Activated T-helper 1 cell treated with anti-CD3 and anti-CD28 coated beads, Interleukin-12 subunit alpha, Interleukin-12 subunit beta, Interleukin-2, Interleukin-4 antibody, amounts not matched to agents 30 ng/mL and 10 ng/mL and 1 ng/mL, durations not matched to agents 14 hours and 24 hours and 36 hours (primary cell): Measurements from ENCODE around the gene FAM237A. TPM values are rescaled to one million over a fixed set of nuclear protein-coding genes. Genes with fewer than 3 reads are reported as not detected.

Source experiments
- DNase-seq: peaks from one replicate; pipeline ENCODE4 v3.0.0; 2021; ENCODE audit warnings: low spot score
- H3K27ac Mint-ChIP-seq: one replicate; pipeline ENCODE4 v1.8.0; 2021; ENCODE audit warnings: mild to moderate bottlenecking, mixed read lengths
- H3K27me3 Mint-ChIP-seq: one replicate; pipeline ENCODE4 v1.8.0; 2022; ENCODE audit warnings: mild to moderate bottlenecking, moderate library complexity, mixed read lengths; ENCODE audit not compliant: insufficient read depth
- H3K36me3 Mint-ChIP-seq: one replicate; pipeline ENCODE4 v1.8.0; 2021; ENCODE audit warnings: low read depth, mixed read lengths
- H3K4me1 Mint-ChIP-seq: one replicate; pipeline ENCODE4 v1.8.0; 2021; ENCODE audit warnings: low read depth, mixed read lengths
- H3K4me3 Mint-ChIP-seq: one replicate; pipeline ENCODE4 v1.8.0; 2021; ENCODE audit warnings: mild to moderate bottlenecking, moderate library complexity, mixed read lengths
- H3K9me3 Mint-ChIP-seq: one replicate; pipeline ENCODE4 v1.8.0; 2021; ENCODE audit warnings: mixed read lengths
- intact Hi-C: fragments of 100-400 bp; cut with micrococcal nuclease; formaldehyde crosslinking; loops from one replicate; pipeline ENCODE4 v1.15.1; 2024
- total RNA-seq: library from RNA; stranded (reverse); gene quantifications from 2 replicates; pipeline ENCODE4 v1.2.3, GENCODE V29; 2022

The FAM237A gene
- total RNA-seq, 1 donor from 2014 or later = not detected

DNA sequence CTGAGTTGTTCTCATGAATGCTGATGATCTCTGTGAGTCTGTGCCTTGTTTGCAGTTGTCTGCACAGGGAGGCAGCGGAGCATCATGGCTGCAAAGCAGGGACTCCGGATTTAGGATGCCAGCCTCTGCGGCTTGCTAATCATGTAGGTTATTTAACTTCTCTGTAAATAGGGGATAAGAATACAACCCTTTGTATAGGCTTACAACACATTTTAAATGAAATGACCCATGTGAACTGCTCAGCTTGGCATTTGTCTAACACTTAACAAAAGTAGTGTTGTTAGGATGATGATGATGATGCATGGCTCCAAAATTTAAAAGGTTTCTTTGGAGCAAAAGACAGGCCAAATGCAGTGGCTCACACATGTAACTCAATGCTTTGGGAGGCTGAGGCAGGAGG lies 56.5 kb downstream of the FAM237A start:
- no peaks in the 10 kb centered on the region for H3K36me3 Mint-ChIP-seq
- no peak overlapping the region for H3K4me3 Mint-ChIP-seq
- DNase-seq = no peak
- H3K9me3 Mint-ChIP-seq = no peaks in the 10 kb centered on the region
- peaks cover 5% of the 10 kb centered on the region for H3K4me1 Mint-ChIP-seq
- intact Hi-C loops = no loop called here
- no peak overlapping the region for H3K27ac Mint-ChIP-seq
- peaks cover 14% of the 10 kb centered on the region for H3K27me3 Mint-ChIP-seq

Other genes with a start within 250 kb of the FAM237A start
- 0.15 and 0.16 TPM in 2 replicates for gene ADAM23, start 199.0 kb upstream of the FAM237A start, total RNA-seq
- not detected in 2 replicates for gene DYTN, start 75.9 kb downstream of the FAM237A start, total RNA-seq
- gene MDH1B, start 122.8 kb downstream of the FAM237A start, total RNA-seq = 0.20 and 0.36 TPM in 2 replicates
- gene FASTKD2, start 123.1 kb downstream of the FAM237A start, total RNA-seq = 32.8 and 36.7 TPM in 2 replicates